ENCODE results near the gene CHSY1.

CHSY1 gene

DNA sequence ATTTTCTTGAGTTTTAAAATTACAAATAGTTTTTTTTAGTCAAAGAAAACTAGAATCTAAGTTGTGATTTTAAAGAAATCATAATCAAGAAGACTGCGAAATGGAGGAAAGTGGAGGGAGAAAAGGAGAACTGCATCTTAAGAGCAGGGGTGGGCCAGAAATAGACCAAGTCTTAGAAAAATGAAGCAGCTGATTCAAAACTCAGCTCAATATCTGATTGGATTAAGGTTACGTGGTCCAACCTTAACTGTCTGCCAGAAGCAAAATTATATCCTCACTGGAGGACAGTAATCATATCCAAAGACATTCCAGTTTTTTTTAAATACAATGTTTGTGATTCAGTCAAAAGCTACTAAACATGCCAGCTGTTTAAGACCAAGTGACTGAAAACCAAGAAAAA is 41.4 kb downstream of the CHSY1 start:
- no peak for DNase-seq

DNA sequence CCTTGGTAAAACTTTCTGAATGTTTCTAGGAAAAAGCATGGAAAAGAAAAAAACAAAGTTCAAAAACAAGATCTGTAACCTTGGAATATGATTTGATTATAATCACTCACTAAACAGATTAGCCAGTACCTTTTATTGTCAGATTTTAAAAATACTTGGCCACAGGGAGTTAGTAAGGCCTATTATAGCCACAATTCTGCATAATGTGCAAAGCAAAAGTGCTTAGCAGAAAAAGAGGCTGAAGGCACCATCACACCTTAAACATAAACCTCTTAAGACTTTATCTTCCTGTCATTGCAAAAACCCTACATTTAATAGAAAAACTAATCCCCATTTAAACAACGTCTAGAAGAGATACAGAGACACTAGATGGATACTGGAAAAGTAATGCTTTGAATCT is 41.8 kb downstream of the CHSY1 start:
- no peak for DNase-seq

GRCh38 chr15:101209285-101209845 is 42.5 kb downstream of the CHSY1 start:
- DNase-seq, result no peak

DNA sequence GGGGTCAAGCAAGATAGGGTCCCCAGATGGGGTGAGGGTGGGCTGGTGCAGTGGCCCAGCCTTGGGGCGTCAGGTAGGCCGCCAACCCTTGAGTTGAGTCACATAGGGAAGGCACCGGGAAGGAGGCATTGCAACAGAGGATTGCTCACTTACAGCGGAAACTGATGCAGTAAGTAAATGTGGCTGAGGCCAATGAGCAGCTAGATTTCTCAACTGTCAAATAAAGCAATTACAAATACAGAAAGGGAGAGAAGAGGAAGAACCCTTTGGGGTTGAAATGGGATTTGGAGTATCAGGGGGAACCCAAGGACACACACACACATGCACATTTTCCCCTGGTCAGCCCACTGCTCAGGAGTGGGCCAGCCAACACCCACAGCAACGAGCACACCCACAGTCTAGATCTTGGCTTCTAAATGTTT is 44.0 kb downstream of the CHSY1 start:
- DNase-seq, result no peak

DNA sequence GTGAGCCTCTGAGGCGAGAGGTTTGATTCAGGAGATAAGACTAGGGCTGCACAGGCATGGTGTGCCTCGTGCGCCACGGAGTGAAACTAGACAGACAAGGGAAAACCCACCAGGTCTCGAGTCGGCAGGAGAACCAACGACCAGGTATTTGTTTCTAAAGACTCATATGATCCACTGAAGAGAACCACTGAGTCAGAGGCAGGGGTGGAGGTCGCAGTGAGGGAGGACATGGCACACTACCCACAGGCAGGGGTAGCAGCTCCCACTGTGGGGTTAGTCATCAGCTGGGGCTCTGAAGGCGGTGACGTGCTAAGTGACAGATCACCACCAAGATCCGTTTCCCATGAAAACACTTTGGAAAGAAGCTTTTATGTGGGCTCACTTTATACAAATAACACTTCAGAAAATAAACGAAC is 45.7 kb downstream of the CHSY1 start:
- no peak for DNase-seq

DNA sequence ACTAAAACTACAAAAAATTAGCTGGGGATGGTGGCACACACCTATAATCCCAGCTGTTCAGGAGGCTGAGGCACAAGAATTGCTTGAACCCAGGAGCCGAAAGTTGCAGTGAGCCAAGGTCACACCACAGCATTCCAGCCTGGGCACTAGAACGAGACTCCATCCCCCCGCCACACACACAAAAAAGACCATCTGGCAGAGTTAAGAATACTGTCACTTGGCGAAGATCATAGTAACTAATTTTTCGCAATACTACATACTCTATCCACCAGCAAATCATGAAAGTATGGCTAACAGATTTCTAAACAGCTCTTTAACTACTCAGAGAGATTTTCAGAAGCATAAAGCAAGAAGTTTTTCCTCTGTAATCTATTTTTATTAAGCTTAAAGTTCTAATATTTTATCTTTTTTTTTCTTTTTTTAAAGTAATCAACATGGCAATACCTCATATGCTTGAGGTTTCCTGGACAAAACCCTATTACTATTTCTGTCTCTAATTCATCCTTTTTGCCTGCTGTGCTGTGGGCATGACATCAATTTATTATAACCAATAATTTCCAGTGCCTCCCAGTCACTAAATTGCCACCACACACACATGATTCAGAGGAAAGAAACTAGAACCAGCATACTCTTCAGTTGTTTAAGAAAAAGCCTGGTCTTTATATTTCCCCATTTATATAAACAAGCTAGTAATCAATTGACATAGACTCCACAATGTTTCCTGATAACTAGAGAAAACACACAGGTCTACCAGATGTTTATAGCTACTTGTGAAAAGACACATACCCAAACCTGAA is 46.9 kb downstream of the CHSY1 start:
- DNase-seq, result no peak

- DNase-seq, result no peak
These were observed 48.1 kb downstream of the CHSY1 start for GRCh38 chr15:101203607-101204189.

GRCh38 chr15:101203029-101203573 is 48.7 kb downstream of the CHSY1 start:
- DNase-seq, result no peak

DNA sequence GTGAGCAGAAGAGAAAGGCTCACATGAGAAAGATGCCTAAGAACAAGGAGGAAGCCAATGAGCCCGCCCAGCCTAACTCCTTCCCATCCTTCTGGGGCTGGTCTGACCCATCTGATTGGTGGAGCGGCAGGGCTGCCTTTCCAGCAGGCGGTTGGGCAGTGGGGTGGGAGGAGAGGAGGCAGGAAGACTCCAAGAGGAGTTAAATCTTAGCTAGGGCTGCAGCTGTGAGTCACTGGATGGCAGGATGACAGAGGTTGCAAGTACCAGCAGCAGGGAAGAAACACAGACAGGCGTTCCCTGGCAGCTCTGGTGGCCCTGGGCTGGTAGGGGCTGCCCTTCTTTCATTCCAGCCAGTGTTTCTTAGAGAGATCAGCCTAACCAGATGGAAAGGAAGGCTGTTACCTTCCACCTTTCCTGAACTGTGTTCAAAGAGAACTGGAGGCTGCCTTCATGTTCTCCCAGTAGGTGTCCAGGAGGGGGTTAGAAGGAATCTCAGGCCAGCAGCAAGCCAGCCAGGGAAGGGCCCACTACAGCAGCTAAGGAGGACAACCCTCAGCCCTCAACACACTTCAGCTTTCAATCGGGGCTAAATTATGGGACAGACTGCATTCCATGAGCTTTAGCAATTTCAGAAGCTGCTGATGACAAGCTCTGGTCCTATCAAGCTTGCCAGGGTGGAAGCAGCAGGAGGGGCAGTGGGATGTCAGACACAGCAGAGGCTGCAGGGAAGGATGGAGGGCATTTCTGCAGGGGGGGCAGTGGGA is 50.3 kb downstream of the CHSY1 start:
- DNase-seq, result peak; percentile 98

DNA sequence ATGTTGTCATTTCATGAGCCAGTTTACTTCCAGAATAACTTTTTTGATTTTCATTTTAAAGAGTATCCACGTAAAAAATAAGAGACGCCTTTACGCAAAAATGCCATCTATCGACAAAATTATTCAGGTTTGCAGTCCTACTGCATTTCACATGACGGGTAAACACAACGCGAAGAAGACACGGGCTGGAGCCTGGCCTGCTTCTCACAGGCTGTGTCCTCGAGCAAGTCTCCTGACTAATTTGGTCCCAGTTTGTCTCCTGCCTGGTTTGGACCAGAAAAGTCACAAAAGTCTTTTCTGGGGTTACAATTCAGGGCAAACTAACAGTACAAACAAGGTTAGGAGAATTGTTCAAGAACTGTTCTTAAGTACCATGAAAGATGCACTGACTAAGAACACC is 51.7 kb downstream of the CHSY1 start:
- no peak for DNase-seq

DNA sequence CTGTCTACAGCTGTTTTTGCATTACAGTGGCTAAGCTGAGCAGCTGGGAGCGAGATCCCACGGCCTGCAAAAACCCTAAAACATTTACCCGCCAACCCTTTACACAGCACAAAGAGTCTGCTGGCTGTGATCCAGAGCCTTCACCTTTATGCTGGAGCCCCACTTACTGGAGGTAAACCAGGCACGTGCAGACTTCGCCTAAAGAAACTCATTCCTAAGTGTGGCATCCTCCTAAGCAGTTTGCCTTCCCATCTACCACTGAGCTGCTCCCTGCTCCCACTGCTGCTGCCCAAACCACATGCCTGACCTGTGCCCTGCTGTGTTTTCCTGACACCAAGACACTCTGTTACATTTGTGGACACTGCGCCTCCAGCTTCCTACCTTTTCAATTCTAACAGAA is 53.0 kb downstream of the CHSY1 start:
- DNase-seq, result no peak

DNA sequence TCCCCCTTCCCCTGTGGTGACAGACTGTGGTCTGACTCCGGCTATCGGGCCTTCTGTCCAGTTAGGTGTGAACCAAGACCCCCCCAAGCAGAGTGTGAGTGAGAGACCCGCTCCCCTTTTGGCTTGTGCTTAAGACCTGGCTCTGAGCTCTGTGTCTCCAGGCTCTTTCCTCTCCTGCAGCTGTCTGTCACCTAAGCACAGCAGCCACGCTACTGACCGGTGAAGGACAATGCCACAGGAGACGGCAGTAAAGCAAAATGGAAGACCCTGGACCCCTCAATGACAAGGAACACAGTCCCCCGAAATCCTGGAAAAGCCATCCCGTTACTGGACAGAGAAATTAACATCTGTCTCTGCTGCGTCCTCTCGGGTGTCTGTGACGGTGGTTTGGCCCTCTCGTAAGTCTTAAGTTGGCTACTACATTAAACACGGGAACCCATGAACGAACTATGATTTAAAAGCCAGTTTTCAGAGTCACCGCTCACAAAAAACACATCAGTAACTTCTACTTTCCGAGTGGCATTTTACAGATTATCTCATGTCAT is 53.7 kb downstream of the CHSY1 start:
- DNase-seq, result no peak

DNA sequence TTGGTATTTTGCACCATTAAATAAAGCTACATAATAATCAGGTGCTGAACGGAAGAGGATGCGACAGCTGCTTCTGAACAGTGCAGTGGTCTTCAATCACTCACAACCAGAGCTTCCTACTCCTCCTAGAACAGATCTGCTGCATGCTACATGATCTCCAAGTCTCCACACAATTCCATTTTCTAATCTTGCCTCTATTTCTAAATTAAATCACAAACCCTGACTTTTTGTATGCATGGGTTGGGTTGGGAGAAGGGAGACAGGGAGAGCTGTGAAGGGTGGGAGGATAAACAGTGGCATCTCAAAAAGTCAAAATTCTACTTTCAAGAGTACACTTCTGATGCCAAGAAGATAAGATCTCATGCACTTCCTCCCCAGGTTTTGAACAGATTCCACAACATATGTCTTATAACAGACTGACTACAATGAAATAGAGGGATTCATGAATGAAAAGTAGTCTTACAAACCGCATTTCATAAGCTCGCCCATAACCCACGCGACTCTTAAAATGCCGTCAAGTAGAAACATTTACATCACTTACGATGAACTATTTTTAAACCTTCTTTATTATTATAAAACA is 57.2 kb downstream of the CHSY1 start:
- DNase-seq, result no peak

- no peak for DNase-seq
These were observed 57.9 kb downstream of the CHSY1 start for GRCh38 chr15:101193806-101194545.

DNA sequence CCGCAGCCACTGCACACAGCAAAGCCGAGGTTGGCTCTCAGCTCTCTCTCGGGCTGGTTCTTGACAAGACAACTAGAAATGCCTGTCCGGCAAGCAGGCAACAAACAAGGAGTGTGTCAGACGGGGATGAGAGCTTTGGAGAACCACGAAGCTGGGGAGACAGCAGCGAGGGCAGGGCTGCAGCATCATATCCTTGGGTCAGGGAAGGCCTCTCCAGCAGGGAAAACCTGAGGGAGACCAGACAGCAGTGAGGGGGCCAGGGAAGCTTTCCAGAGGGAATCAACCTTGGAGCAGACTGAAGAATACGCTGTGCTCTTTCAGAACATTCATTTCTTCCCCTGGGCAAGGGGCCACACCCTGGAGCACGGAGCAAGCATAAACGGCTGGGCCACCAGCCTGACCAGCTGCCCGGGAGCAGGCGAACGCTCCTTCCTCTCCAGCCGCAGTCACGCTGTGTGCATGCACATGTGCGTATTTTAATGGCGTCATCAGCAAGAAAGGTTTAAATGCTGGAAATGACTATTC is 58.7 kb downstream of the CHSY1 start:
- DNase-seq, result peak; percentile 65

DNA sequence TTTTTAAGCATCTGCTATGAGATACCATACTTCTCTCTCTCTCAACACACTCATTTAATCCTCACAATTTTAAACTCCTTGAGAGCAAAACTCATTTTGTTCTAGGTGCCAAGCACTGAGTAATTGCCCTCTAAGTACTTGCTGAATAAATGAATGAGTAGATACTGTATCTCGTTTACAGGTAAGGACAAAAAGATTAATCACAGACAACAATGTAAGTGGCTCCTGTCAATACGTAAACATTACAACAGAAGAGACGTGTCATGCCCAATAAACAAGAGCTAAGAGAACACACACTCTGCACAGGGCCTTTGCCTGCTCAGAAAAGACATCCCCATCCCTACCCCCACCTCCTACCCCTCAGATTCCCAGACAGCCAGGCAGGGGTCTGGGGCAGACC is 59.8 kb downstream of the CHSY1 start:
- DNase-seq, result no peak

DNA sequence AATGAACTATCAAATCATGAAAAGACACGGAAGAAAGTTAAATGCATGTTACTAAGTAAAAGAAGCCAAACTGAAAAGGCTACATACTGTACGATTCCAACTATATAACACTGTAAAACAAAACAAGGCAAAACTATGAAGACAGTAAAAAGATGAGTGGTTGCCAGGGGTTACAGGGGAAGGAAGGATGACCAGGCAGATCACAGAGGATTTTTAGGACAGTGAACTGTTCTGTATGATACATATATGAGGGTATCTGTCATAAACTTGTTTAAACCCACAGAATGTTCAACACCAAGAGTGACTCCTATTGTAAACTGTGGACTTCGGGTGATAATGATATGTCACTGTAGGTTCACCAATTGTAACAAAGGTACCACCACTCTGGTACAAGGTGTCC is 60.6 kb downstream of the CHSY1 start:
- no peak for DNase-seq

GRCh38 chr15:101190092-101190595 is 61.7 kb downstream of the CHSY1 start:
- DNase-seq, result no peak

- no peak for DNase-seq
These were observed 62.3 kb downstream of the CHSY1 start for GRCh38 chr15:101189409-101190091.

DNA sequence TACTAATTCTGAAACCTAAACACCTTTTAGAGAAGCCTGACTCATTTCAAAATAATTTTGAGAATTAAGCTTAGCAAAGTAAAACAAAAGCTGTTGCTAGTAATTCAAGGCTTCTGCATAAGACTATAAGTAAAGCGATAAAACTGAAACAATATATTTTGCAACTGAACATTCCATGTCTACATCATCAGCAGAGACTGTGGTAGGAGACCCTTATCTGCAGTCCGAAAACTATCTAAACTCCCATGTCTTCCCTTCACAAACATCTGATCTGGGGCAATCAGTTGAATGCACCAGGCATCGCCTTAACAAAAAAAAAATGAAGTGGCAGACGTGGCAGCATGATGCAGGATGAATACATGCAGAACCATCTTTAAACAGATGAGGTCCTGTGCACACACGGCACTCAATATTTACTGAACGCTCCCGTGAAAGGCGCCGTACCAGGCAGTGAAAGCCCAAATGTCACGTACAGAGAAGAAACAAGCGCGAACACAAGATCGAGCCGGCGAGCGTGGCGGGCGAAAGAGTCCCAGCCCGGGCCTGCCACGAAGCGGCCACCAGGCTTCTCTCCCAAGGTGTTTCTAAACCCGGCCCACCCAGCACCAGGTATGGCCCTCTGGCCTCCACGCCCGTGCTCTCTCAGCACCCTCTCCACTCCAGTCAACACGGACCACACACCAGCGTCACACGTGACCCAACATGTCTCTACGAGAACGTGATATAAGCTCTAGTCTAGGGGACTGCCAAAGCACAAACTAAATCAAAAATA is 63.0 kb downstream of the CHSY1 start:
- peak; percentile 51 for DNase-seq

Data from islet precursor cell (in vitro differentiated cells).